Activated CD8-positive, alpha-beta memory T cell treated with anti-CD3 and anti-CD28 coated beads, Interleukin-2, amount 10 ng/mL, durations not matched to agents 7 days and 5 days (primary cell): ENCODE measurements around the gene LDLRAD4. TPM values are rescaled to one million over a fixed set of nuclear protein-coding genes. Genes with fewer than 3 reads are reported as not detected.
"Not testable (repeated sequence)": the region's sequence is repeated elsewhere in the genome, so short reads cannot be mapped to it uniquely, and the experiment has no call there.

ENCODE experiments used
- ATAC-seq: fragments of 150-1000 bp; cut with Tn5 transposase; one replicate; pipeline ENCODE4 v1.10.0; 2021; ENCODE audit warnings: moderate library complexity
- CTCF ChIA-PET: fragments of 350-600 bp; sonication (Branson Sonifier 250); formaldehyde crosslinking; loops from one replicate; lab custom pipeline; 2021; ENCODE audit warnings: antibody characterized with exemption; lab: Charles Lee
- DNase-seq: peaks from one replicate; pipeline ENCODE4 v3.0.0-alpha.2; 2020
- H3K27ac Mint-ChIP-seq: one replicate; pipeline ENCODE4 v1.8.0; 2021; ENCODE audit warnings: mild to moderate bottlenecking, mixed read lengths
- H3K27me3 Mint-ChIP-seq: one replicate; pipeline ENCODE4 v1.8.0; 2021; ENCODE audit warnings: mixed read lengths
- H3K36me3 Mint-ChIP-seq: one replicate; pipeline ENCODE4 v1.8.0; 2021; ENCODE audit warnings: mild to moderate bottlenecking, mixed read lengths
- H3K4me1 Mint-ChIP-seq: one replicate; pipeline ENCODE4 v1.8.0; 2021; ENCODE audit warnings: mixed read lengths
- H3K4me3 Mint-ChIP-seq: one replicate; pipeline ENCODE4 v1.8.0; 2021; ENCODE audit warnings: mild to moderate bottlenecking, moderate library complexity, mixed read lengths
- H3K9me3 Mint-ChIP-seq: one replicate; pipeline ENCODE4 v1.8.0; 2022; ENCODE audit warnings: low read depth, mixed read lengths
- total RNA-seq, 2 experiments: library from RNA; stranded (reverse); gene quantifications; one replicate each; pipeline ENCODE4 v1.2.3, GENCODE V29; 2021

LDLRAD4 gene
- total RNA-seq, 2 experiments from 2014 or later = 33.9 to 44.5 TPM

- H3K27ac Mint-ChIP-seq = no peak overlapping the region
- no peak for ATAC-seq
- CTCF ChIA-PET = no interaction called here
- DNase-seq = no peak
- no peaks in the 10 kb centered on the region for H3K9me3 Mint-ChIP-seq
- peaks cover 47% of the 10 kb centered on the region for H3K27me3 Mint-ChIP-seq
- H3K36me3 Mint-ChIP-seq = peaks cover 4% of the 10 kb centered on the region
- no peaks in the 10 kb centered on the region for H3K4me1 Mint-ChIP-seq
- H3K4me3 Mint-ChIP-seq = no peak overlapping the region
These were observed 114.3 kb downstream of the LDLRAD4 start for GRCh38 chr18:13332874-13333273.

GRCh38 chr18:13335903-13336302 is 117.3 kb downstream of the LDLRAD4 start:
- Mint-ChIP-seq H3K27ac (no peak overlapping the region), H3K36me3 (peaks cover 5% of the 10 kb centered on the region), H3K9me3 (no peaks in the 10 kb centered on the region), H3K4me1 (no peaks in the 10 kb centered on the region), H3K4me3 (no peak overlapping the region), H3K27me3 (peaks cover 64% of the 10 kb centered on the region)
- DNase-seq (no peak), ATAC-seq (no peak)
- CTCF ChIA-PET = no interaction called here

- no peak for ATAC-seq
- H3K36me3 Mint-ChIP-seq = peaks cover 8% of the 10 kb centered on the region
- no peak overlapping the region for H3K4me3 Mint-ChIP-seq
- no peak for DNase-seq
- no peaks in the 10 kb centered on the region for H3K4me1 Mint-ChIP-seq
- H3K27me3 Mint-ChIP-seq = peaks cover 59% of the 10 kb centered on the region
- no peak overlapping the region for H3K27ac Mint-ChIP-seq
- H3K9me3 Mint-ChIP-seq = no peaks in the 10 kb centered on the region
- CTCF ChIA-PET = no interaction called here
These were observed 118.3 kb downstream of the LDLRAD4 start for GRCh38 chr18:13336841-13337240.

GRCh38 chr18:13337369-13337768 is 118.8 kb downstream of the LDLRAD4 start:
- H3K4me1 Mint-ChIP-seq = no peaks in the 10 kb centered on the region
- DNase-seq (no peak), ATAC-seq (no peak)
- CTCF ChIA-PET = no interaction called here
- peaks cover 54% of the 10 kb centered on the region for H3K27me3 Mint-ChIP-seq
- H3K36me3 Mint-ChIP-seq = peaks cover 8% of the 10 kb centered on the region
- no peak overlapping the region for H3K4me3 Mint-ChIP-seq
- no peak overlapping the region for H3K27ac Mint-ChIP-seq
- H3K9me3 Mint-ChIP-seq = no peaks in the 10 kb centered on the region

GRCh38 chr18:13338318-13338717 is 119.8 kb downstream of the LDLRAD4 start:
- Mint-ChIP-seq H3K27me3 (peaks cover 46% of the 10 kb centered on the region), H3K4me1 (no peaks in the 10 kb centered on the region), H3K4me3 (no peak overlapping the region), H3K9me3 (no peaks in the 10 kb centered on the region), H3K27ac (no peak overlapping the region), H3K36me3 (peaks cover 9% of the 10 kb centered on the region)
- DNase-seq (no peak), ATAC-seq (no peak)
- CTCF ChIA-PET = no interaction called here

- Mint-ChIP-seq H3K27me3 (peaks cover 42% of the 10 kb centered on the region), H3K4me3 (no peak overlapping the region), H3K9me3 (no peaks in the 10 kb centered on the region), H3K36me3 (peaks cover 10% of the 10 kb centered on the region), H3K4me1 (no peaks in the 10 kb centered on the region), H3K27ac (no peak overlapping the region)
- CTCF ChIA-PET = no interaction called here
- DNase-seq (no peak), ATAC-seq (no peak)
These were observed 121.1 kb downstream of the LDLRAD4 start for GRCh38 chr18:13339653-13340052.

GRCh38 chr18:13346449-13346848 is 127.9 kb downstream of the LDLRAD4 start:
- Mint-ChIP-seq H3K27me3 (peaks cover 13% of the 10 kb centered on the region), H3K9me3 (peaks cover 10% of the 10 kb centered on the region)
- DNase-seq, H3K36me3 Mint-ChIP-seq, H3K4me1 Mint-ChIP-seq, H3K27ac Mint-ChIP-seq, CTCF ChIA-PET, ATAC-seq, H3K4me3 Mint-ChIP-seq: not testable (repeated sequence)

GRCh38 chr18:13353084-13353823 is 134.7 kb downstream of the LDLRAD4 start:
- Mint-ChIP-seq H3K9me3 (peaks cover 5% of the 10 kb centered on the region), H3K4me1 (peaks cover 4% of the 10 kb centered on the region), H3K27me3 (peaks cover 19% of the 10 kb centered on the region), H3K36me3 (peaks cover 6% of the 10 kb centered on the region), H3K4me3 (no peak overlapping the region), H3K27ac (no peak overlapping the region)
- DNase-seq (no peak), ATAC-seq (no peak)
- CTCF ChIA-PET = interaction anchor here (0.6 to 1.0 kb wide), 3 partner anchors 9 to 356 kb away, joined by 3 read pairs; no protein-coding TSS in a partner anchor

- H3K27ac Mint-ChIP-seq = no peak overlapping the region
- CTCF ChIA-PET = no interaction called here
- ATAC-seq = no peak
- H3K27me3 Mint-ChIP-seq = peaks cover 19% of the 10 kb centered on the region
- DNase-seq = no peak
- H3K4me3 Mint-ChIP-seq = no peak overlapping the region
- peaks cover 6% of the 10 kb centered on the region for H3K36me3 Mint-ChIP-seq
- H3K4me1 Mint-ChIP-seq = peaks cover 4% of the 10 kb centered on the region
- H3K9me3 Mint-ChIP-seq = peaks cover 3% of the 10 kb centered on the region
These were observed 135.8 kb downstream of the LDLRAD4 start for GRCh38 chr18:13354402-13354801.

- Mint-ChIP-seq H3K4me3 (no peak overlapping the region), H3K27me3 (peaks cover 12% of the 10 kb centered on the region), H3K9me3 (no peaks in the 10 kb centered on the region), H3K27ac (no peak overlapping the region), H3K4me1 (peaks cover 4% of the 10 kb centered on the region), H3K36me3 (peaks cover 6% of the 10 kb centered on the region)
- DNase-seq (no peak), ATAC-seq (no peak)
- CTCF ChIA-PET = no interaction called here
These were observed 137.5 kb downstream of the LDLRAD4 start for GRCh38 chr18:13356032-13356431.

GRCh38 chr18:13357289-13357688 is 138.7 kb downstream of the LDLRAD4 start:
- H3K4me3 Mint-ChIP-seq = no peak overlapping the region
- DNase-seq (no peak), ATAC-seq (no peak)
- H3K36me3 Mint-ChIP-seq = peaks cover 5% of the 10 kb centered on the region
- peaks cover 8% of the 10 kb centered on the region for H3K27me3 Mint-ChIP-seq
- peaks cover 4% of the 10 kb centered on the region for H3K4me1 Mint-ChIP-seq
- no peaks in the 10 kb centered on the region for H3K9me3 Mint-ChIP-seq
- CTCF ChIA-PET = no interaction called here
- H3K27ac Mint-ChIP-seq = no peak overlapping the region

GRCh38 chr18:13359210-13359609 is 140.7 kb downstream of the LDLRAD4 start:
- no peaks in the 10 kb centered on the region for H3K4me1 Mint-ChIP-seq
- no peaks in the 10 kb centered on the region for H3K9me3 Mint-ChIP-seq
- DNase-seq (no peak), ATAC-seq (no peak)
- no peak overlapping the region for H3K27ac Mint-ChIP-seq
- H3K27me3 Mint-ChIP-seq = peaks cover 6% of the 10 kb centered on the region
- CTCF ChIA-PET = no interaction called here
- H3K36me3 Mint-ChIP-seq = peaks cover 1% of the 10 kb centered on the region
- no peak overlapping the region for H3K4me3 Mint-ChIP-seq

- ATAC-seq = no peak
- Mint-ChIP-seq H3K27ac (no peak overlapping the region), H3K4me1 (no peaks in the 10 kb centered on the region), H3K4me3 (no peak overlapping the region), H3K36me3 (peaks cover 1% of the 10 kb centered on the region), H3K27me3 (peaks cover 6% of the 10 kb centered on the region), H3K9me3 (no peaks in the 10 kb centered on the region)
- CTCF ChIA-PET = no interaction called here
- no peak for DNase-seq
These were observed 142.9 kb downstream of the LDLRAD4 start for GRCh38 chr18:13361431-13361830.

- CTCF ChIA-PET = interaction anchor here (1.2 kb wide), 1 partner anchor 9 kb away, joined by 3 read pairs; no protein-coding TSS in a partner anchor
- no peak overlapping the region for H3K27ac Mint-ChIP-seq
- no peaks in the 10 kb centered on the region for H3K4me1 Mint-ChIP-seq
- H3K4me3 Mint-ChIP-seq = no peak overlapping the region
- DNase-seq = no peak
- peaks cover 11% of the 10 kb centered on the region for H3K27me3 Mint-ChIP-seq
- no peak for ATAC-seq
- no peaks in the 10 kb centered on the region for H3K9me3 Mint-ChIP-seq
- peaks cover 1% of the 10 kb centered on the region for H3K36me3 Mint-ChIP-seq
These were observed 143.5 kb downstream of the LDLRAD4 start for GRCh38 chr18:13362051-13362450.
